ENCODE data around the gene ARID5A. TPM values are rescaled to one million over a fixed set of nuclear protein-coding genes. Genes with fewer than 3 reads are reported as not detected.

ARID5A gene
- total and polyA plus RNA-seq, 9 of the 15 experiments (the other 6 are each of a cell fraction or from before 2014, with no cell fraction given): 0.14 to 12.5 (median 3.0) TPM

DNA sequence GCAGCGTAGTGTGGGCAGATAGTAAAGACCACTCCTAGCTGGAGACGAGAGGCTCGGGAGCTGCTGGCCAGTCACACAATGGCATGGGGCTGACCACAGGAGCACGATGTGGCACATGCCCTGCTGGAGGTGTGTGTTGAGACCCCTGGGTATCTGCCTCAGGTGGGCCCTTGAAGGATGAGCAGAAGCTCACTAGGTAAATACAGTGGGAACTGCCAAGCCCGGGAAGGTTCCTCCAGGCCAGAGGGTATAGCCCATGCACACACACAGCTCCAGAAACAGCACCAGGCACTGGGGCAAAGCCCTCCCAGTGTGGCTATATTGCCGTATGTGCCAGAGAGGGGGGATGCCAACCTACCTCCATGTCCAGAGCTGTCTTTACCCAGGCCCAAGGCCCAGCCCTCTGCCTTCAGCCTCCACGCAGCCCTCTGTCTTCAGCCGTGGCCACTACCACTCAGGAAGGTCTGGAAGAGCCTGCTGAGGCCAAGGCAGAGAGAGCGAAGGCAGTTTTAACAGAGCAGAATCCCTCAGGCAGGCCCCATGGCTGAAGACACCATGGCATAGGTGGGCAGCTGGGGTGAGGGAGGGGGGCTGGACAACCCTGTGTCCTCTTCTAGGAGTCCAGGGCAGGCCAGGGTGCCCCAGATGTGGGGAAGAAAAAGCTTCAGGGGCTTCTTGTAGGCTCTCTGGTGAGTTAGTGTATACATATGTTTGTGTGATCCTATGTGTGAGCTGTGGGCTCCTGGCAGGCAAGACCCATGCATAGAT is 7.0 kb upstream of the ARID5A start:
- Histone ChIP-seq H2AFZ (ENCODE audit: low read depth, low read length) (no peak overlapping the region), H3K27ac (ENCODE audit: extremely low read depth, low read depth, low read length) (no peak overlapping the region), H3K4me3 (no peak overlapping the region), H4K20me1 (replicated peaks; ENCODE audit: control insufficient read depth, insufficient read depth, low read length) (no peaks in the 10 kb centered on the region), H3K9me3 (replicated peaks; ENCODE audit: control insufficient read depth, insufficient read depth, low read depth, low read length) (no peaks in the 10 kb centered on the region), H3K9me1 (ENCODE audit: control insufficient read depth, insufficient read depth, low read length) (no peaks in the 10 kb centered on the region), H3K36me3 (ENCODE audit: control insufficient read depth, insufficient read depth, low read length) (no peaks in the 10 kb centered on the region), H3K27me3 (ENCODE audit: control insufficient read depth in 2 of 2, insufficient read depth in 2 of 2, low read length in 2 of 2) (peaks cover 2 to 40% of the 10 kb centered on the region in 2 experiments; a peak in 3 of 5 replicates), H3K9ac (ENCODE audit: insufficient read depth in 1 of 2, low read depth in 2 of 2, low read length in 2 of 2) (0 out of 4 replicates have a peak overlapping the region, but pooled peaks of 1 of the 2 experiments have one; percentile 12), H3K79me2 (ENCODE audit: control insufficient read depth, insufficient read depth, low read length) (no peaks in the 10 kb centered on the region), H3K4me2 (ENCODE audit: insufficient read depth, low read length) (no peak overlapping the region), H3K4me1 (replicated peaks in 1 of 2; ENCODE audit: control insufficient read depth in 2 of 2, insufficient read depth in 2 of 2, low read length in 2 of 2) (peaks cover 10 to 18% of the 10 kb centered on the region in 2 experiments)
- intact Hi-C loops (cut with micrococcal nuclease): no loop called here
- no TSS peak for BruUV-seq (replicated peaks)
- TF ChIP-seq ZNF354B (CRISPR knock-in tag; IDR thresholded peaks at IDR 0.05) (no peak), ETV1 (tag; conservative IDR thresholded peaks at IDR 0.05; ENCODE audit: low read depth) (no peak), ZNF217 (CRISPR knock-in tag; IDR thresholded peaks at IDR 0.05) (no peak), PML (IDR thresholded peaks at IDR 0.05; ENCODE audit: low read length) (no peak), EGR1 (conservative IDR thresholded peaks at IDR 0.05) (no peak), U2AF1 (optimal IDR thresholded peaks at IDR 0.05; ENCODE audit: low read depth, low read length) (no peak), C11orf30 (IDR thresholded peaks at IDR 0.05; ENCODE audit: low read depth) (no peak), DPF2 (IDR thresholded peaks at IDR 0.05) (no peak), NCOA4 (IDR thresholded peaks at IDR 0.05; ENCODE audit: partially characterized antibody) (no peak), SRSF1 (IDR thresholded peaks at IDR 0.05; ENCODE audit: low read depth, low read length) (no peak), ZNF133 (CRISPR knock-in tag; IDR thresholded peaks at IDR 0.05) (no peak), RBM17 (IDR thresholded peaks at IDR 0.05; ENCODE audit: borderline replicate concordance, low read depth, low read length) (no peak), RFX1 (IDR thresholded peaks at IDR 0.05) (no peak), EWSR1 (IDR thresholded peaks at IDR 0.05; ENCODE audit: borderline replicate concordance, low read depth, partially characterized antibody) (no peak), ZNF785 (CRISPR knock-in tag; IDR thresholded peaks at IDR 0.05) (no peak), ZFP1 (CRISPR knock-in tag; IDR thresholded peaks at IDR 0.05) (no peak), NFE2L1 (tag; IDR thresholded peaks at IDR 0.05; ENCODE audit: borderline replicate concordance, low read depth) (no peak), RAD21 (CRISPR knock-in tag; conservative IDR thresholded peaks at IDR 0.05 in 1 of 2, IDR thresholded peaks at IDR 0.05 in 1 of 2) (no peak), SREBF2 (CRISPR knock-in tag; IDR thresholded peaks at IDR 0.05) (no peak)
- TF ChIP-seq, protein P1, sequence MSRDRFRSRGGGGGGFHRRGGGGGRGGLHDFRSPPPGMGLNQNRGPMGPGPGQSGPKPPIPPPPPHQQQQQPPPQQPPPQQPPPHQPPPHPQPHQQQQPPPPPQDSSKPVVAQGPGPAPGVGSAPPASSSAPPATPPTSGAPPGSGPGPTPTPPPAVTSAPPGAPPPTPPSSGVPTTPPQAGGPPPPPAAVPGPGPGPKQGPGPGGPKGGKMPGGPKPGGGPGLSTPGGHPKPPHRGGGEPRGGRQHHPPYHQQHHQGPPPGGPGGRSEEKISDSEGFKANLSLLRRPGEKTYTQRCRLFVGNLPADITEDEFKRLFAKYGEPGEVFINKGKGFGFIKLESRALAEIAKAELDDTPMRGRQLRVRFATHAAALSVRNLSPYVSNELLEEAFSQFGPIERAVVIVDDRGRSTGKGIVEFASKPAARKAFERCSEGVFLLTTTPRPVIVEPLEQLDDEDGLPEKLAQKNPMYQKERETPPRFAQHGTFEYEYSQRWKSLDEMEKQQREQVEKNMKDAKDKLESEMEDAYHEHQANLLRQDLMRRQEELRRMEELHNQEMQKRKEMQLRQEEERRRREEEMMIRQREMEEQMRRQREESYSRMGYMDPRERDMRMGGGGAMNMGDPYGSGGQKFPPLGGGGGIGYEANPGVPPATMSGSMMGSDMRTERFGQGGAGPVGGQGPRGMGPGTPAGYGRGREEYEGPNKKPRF (IDR thresholded peaks at IDR 0.05; ENCODE audit: low read depth, low read length): no peak
- DNase-seq (ENCODE audit: extremely low read depth in 1 of 4, low spot score in 3 of 4): no peak
- WGBS (ENCODE audit: insufficient coverage, low coverage, missing lambda C conversion rate): 33% methylated on average over 9 of the region's 9 CpGs
- POLR2A ChIA-PET: interaction anchor here (1.2 to 1.6 kb wide), 3 partner anchors 11 to 19 kb away, joined by 4 read pairs; no protein-coding TSS in a partner anchor
- no peak for ATAC-seq
- in situ Hi-C loops (cut with MboI): no loop called here
- FAIRE-seq: no peak
- CTCF ChIA-PET (ENCODE audit: low intra/inter-chr PET ratio): no interaction called here
